HepG2 (cell line): ENCODE results near the gene NOC2L. TPM values are rescaled to one million over a fixed set of nuclear protein-coding genes. Genes with fewer than 3 reads are reported as not detected.

Experiments
- DR1 ChIP-seq: sonication (generic); formaldehyde crosslinking; IDR thresholded peaks from 2 replicates; pipeline ENCODE4 v1.8.0; 2021; ENCODE audit warnings: mild to moderate bottlenecking, missing genetic modification reagents, inconsistent platforms
- HCFC1 ChIP-seq: fragments of 150-350 bp; IDR thresholded peaks from 2 replicates; pipeline ENCODE4 v1.6.1; 2014; ENCODE audit warnings: low read depth, low read length
- HIC2 ChIP-seq: sonication (generic); formaldehyde crosslinking; IDR thresholded peaks from 2 replicates; pipeline ENCODE4 v1.9.0; 2022; ENCODE audit warnings: low read depth, missing genetic modification reagents
- HNF1B ChIP-seq: sonication (generic); formaldehyde crosslinking; IDR thresholded peaks from 2 replicates; pipeline ENCODE4 v1.5.1; 2020; ENCODE audit warnings: mild to moderate bottlenecking, moderate library complexity, missing genetic modification reagents
- HOXA9 ChIP-seq: sonication (generic); formaldehyde crosslinking; IDR thresholded peaks from 2 replicates; pipeline ENCODE4 v1.8.1; 2022; ENCODE audit warnings: missing genetic modification reagents, mild to moderate bottlenecking, moderate library complexity, borderline replicate concordance
- MED8 ChIP-seq: sonication (generic); formaldehyde crosslinking; IDR thresholded peaks from 2 replicates; pipeline ENCODE4 v1.8.1; 2023; ENCODE audit warnings: mild to moderate bottlenecking, missing genetic modification reagents; ENCODE audit not compliant: insufficient replicate concordance
- MXD3 ChIP-seq: IDR thresholded peaks from 2 replicates; pipeline ENCODE4 v1.6.1; 2016; ENCODE audit warnings: mild to moderate bottlenecking, missing biosample characterization, missing genetic modification reagents
- NR2C2 ChIP-seq: sonication (generic); formaldehyde crosslinking; IDR thresholded peaks from 2 replicates; pipeline ENCODE4 v1.4.0; 2020; ENCODE audit warnings: missing genetic modification reagents, mild to moderate bottlenecking, moderate library complexity, borderline replicate concordance
- PRDM10 ChIP-seq: sonication (generic); formaldehyde crosslinking; IDR thresholded peaks from 2 replicates; pipeline ENCODE4 v1.4.0; 2020; ENCODE audit warnings: low read depth, missing genetic modification reagents
- SMAD3 ChIP-seq: sonication (generic); formaldehyde crosslinking; IDR thresholded peaks from 2 replicates; pipeline ENCODE4 v1.4.0; 2020; ENCODE audit warnings: missing genetic modification reagents
- SP5 ChIP-seq: IDR thresholded peaks from 2 replicates; pipeline ENCODE4 v1.6.1; 2016; ENCODE audit warnings: low read depth, borderline replicate concordance
- TEF ChIP-seq: sonication (generic); formaldehyde crosslinking; IDR thresholded peaks from 2 replicates; pipeline ENCODE4 v1.5.0; 2020; ENCODE audit warnings: missing genetic modification reagents
- ZBTB20 ChIP-seq: sonication (generic); formaldehyde crosslinking; IDR thresholded peaks from 2 replicates; pipeline ENCODE4 v1.8.1; 2023; ENCODE audit warnings: missing genetic modification reagents, low read depth, mild to moderate bottlenecking, borderline replicate concordance
- ZBTB46 ChIP-seq: sonication (generic); formaldehyde crosslinking; IDR thresholded peaks from 2 replicates; pipeline ENCODE4 v1.4.0; 2020; ENCODE audit warnings: mild to moderate bottlenecking, missing genetic modification reagents, borderline replicate concordance
- ZBTB7B ChIP-seq: sonication (generic); formaldehyde crosslinking; IDR thresholded peaks from 2 replicates; pipeline ENCODE4 v1.4.0; 2020; ENCODE audit warnings: missing genetic modification reagents
- ZNF350 ChIP-seq: sonication (generic); formaldehyde crosslinking; IDR thresholded peaks from 2 replicates; pipeline ENCODE4 v1.4.0; 2020; ENCODE audit warnings: mild to moderate bottlenecking, low read depth, missing genetic modification reagents, borderline replicate concordance
- ZNF792 ChIP-seq: IDR thresholded peaks from 2 replicates; pipeline ENCODE4 v1.6.1; 2016
- polyA plus RNA-seq, 8 experiments: library from polyadenylated mRNA; depleted of rRNA in 3 of 8; stranded (reverse) in 7 of 8; unstranded in 1 of 8; fragments of >200 nt; fragmentation: Illumina TruSeq in 4 of 8; extraction: Trizol in 4 of 8; gene quantifications; 2 replicates each; pipeline versions ENCODE4 v1.2.1 to v1.2.3, GENCODE V29; 2011 to 2016; ENCODE audit warnings: low read depth in 4 of 8, missing spikeins in 1 of 8, mixed read lengths in 1 of 8; ENCODE audit not compliant: insufficient read depth in 1 of 8
- total RNA-seq, 5 experiments: library from RNA; depleted of rRNA; stranded (reverse); fragments of >200 nt; fragmentation: Illumina TruSeq; extraction: Trizol; gene quantifications; 2 replicates each; pipeline ENCODE4 v1.2.3, GENCODE V29; 2016; ENCODE audit warnings: low read depth in 1 of 5

Gene NOC2L
- total and polyA plus RNA-seq, 2 of the 13 experiments (the other 11 are each of a cell fraction or from before 2014, with no cell fraction given) = 32.0 to 103 TPM

GRCh38 chr1:958823-959730 is at the start of gene NOC2L (continued):
- TF ChIP-seq PRDM10 (CRISPR knock-in tag) (no peak), ZBTB20 (CRISPR knock-in tag) (0 out of 2 replicates have a peak, but pooled peaks have one; percentile 36), HNF1B (CRISPR knock-in tag) (peak; percentile 65; the same call in 1 of the 2 replicates), MED8 (CRISPR knock-in tag) (no peak), TEF (0 out of 2 replicates have a peak, but pooled peaks have one; percentile 25), HIC2 (peak; percentile 45; the same call in 1 of the 2 replicates), ZBTB46 (CRISPR knock-in tag) (no peak), SMAD3 (CRISPR knock-in tag) (peak; percentile 44; the same call in 1 of the 2 replicates), ZBTB7B (peak; percentile 53; the same call in 1 of the 2 replicates), SP5 (CRISPR knock-in tag) (peak; percentile 77), NR2C2 (CRISPR knock-in tag) (peak; percentile 31), ZNF350 (CRISPR knock-in tag) (peak; percentile 40; the same call in 1 of the 2 replicates), HCFC1 (peak; percentile 45; the same call in 1 of the 2 replicates), MXD3 (CRISPR knock-in tag) (peak; percentile 70; the same call in 1 of the 2 replicates), ZNF792 (CRISPR knock-in tag) (no peak), HOXA9 (CRISPR knock-in tag) (0 out of 2 replicates have a peak, but pooled peaks have one; percentile 35), DR1 (CRISPR knock-in tag) (peak; percentile 20; the same call in 1 of the 2 replicates)
